H9 (cell line): ENCODE results near the gene FBXO24. TPM values are rescaled to one million over a fixed set of nuclear protein-coding genes. Genes with fewer than 3 reads are reported as not detected.

Source experiments
- DNase-seq: peaks from one replicate; pipeline ENCODE4 v3.0.0-alpha.2; 2017
- H2AFZ ChIP-seq: one replicate; pipeline ENCODE4 v1.6.1; 2013; ENCODE audit warnings: mild to moderate bottlenecking, low read length, control low read depth, moderate library complexity
- H2AK5ac ChIP-seq: 2 replicates; pipeline ENCODE4 v1.6.1; 2013; ENCODE audit warnings: low read length, control low read depth, mixed read lengths; ENCODE audit not compliant: insufficient read length
- H2BK120ac ChIP-seq: one replicate; pipeline ENCODE4 v1.6.1; 2013; ENCODE audit warnings: low read depth, mild to moderate bottlenecking, low read length, control low read depth, inconsistent platforms; ENCODE audit not compliant: poor library complexity, severe bottlenecking
- H2BK12ac ChIP-seq: 2 replicates; pipeline ENCODE4 v1.6.1; 2013; ENCODE audit warnings: low read length, control low read depth, mixed read lengths, low read depth; ENCODE audit not compliant: insufficient read length
- H2BK15ac ChIP-seq: 2 replicates; pipeline ENCODE4 v1.6.1; 2013; ENCODE audit warnings: low read depth, low read length, control low read depth
- H2BK20ac ChIP-seq: one replicate; pipeline ENCODE4 v1.6.1; 2013; ENCODE audit warnings: low read depth, mild to moderate bottlenecking, low read length, control low read depth, inconsistent platforms; ENCODE audit not compliant: poor library complexity, severe bottlenecking
- H2BK5ac ChIP-seq: 2 replicates; pipeline ENCODE4 v1.6.1; 2013; ENCODE audit warnings: low read length, control low read depth, mixed read lengths; ENCODE audit not compliant: insufficient read length
- H3K14ac ChIP-seq: 2 replicates; pipeline ENCODE4 v1.6.1; 2013; ENCODE audit warnings: low read length, control low read depth; ENCODE audit not compliant: insufficient read depth
- H3K18ac ChIP-seq: 2 replicates; pipeline ENCODE4 v1.6.1; 2013; ENCODE audit warnings: low read depth, mild to moderate bottlenecking, mixed read lengths, low read length, control low read depth; ENCODE audit not compliant: insufficient read length
- H3K23ac ChIP-seq: 2 replicates; pipeline ENCODE4 v1.6.1; 2013; ENCODE audit warnings: low read length, control low read depth, mixed read lengths, low read depth; ENCODE audit not compliant: insufficient read length
- H3K23me2 ChIP-seq: 2 replicates; pipeline ENCODE4 v1.6.1; 2013; ENCODE audit warnings: low read depth, mild to moderate bottlenecking, mixed read lengths, low read length, control low read depth; ENCODE audit not compliant: insufficient read length, poor library complexity, severe bottlenecking
- H3K27ac ChIP-seq: 2 replicates; pipeline ENCODE4 v1.5.1; 2013; ENCODE audit warnings: low read length, control low read depth, mixed read lengths, low read depth; ENCODE audit not compliant: insufficient read length
- H3K27me3 ChIP-seq: 2 replicates; pipeline ENCODE4 v1.6.1; 2013; ENCODE audit warnings: low read length, control low read depth, inconsistent platforms; ENCODE audit not compliant: insufficient read depth
- H3K4ac ChIP-seq: 2 replicates; pipeline ENCODE4 v1.6.1; 2013; ENCODE audit warnings: low read depth, mild to moderate bottlenecking, control low read depth, inconsistent platforms, low read length, moderate library complexity
- H3K4me1 ChIP-seq: 2 replicates; pipeline ENCODE4 v1.6.1; 2013; ENCODE audit warnings: low read length, control low read depth, inconsistent platforms; ENCODE audit not compliant: insufficient read depth
- H3K4me2 ChIP-seq: 2 replicates; pipeline ENCODE4 v1.6.1; 2013; ENCODE audit warnings: low read length, control low read depth, mixed read lengths; ENCODE audit not compliant: insufficient read length, insufficient read depth
- H3K56ac ChIP-seq: 2 replicates; pipeline ENCODE4 v1.6.1; 2013; ENCODE audit warnings: low read depth, mild to moderate bottlenecking, mixed read lengths, low read length, control low read depth; ENCODE audit not compliant: insufficient read length
- H3K79me1 ChIP-seq: 2 replicates; pipeline ENCODE4 v1.6.1; 2013; ENCODE audit warnings: low read depth, mild to moderate bottlenecking, moderate library complexity, low read length, control low read depth, inconsistent platforms; ENCODE audit not compliant: insufficient read depth, poor library complexity, severe bottlenecking
- H3K79me2 ChIP-seq: 2 replicates; pipeline ENCODE4 v1.6.1; 2013; ENCODE audit warnings: low read length, control low read depth, inconsistent platforms; ENCODE audit not compliant: insufficient read depth
- H3K9ac ChIP-seq: 2 replicates; pipeline ENCODE4 v1.6.1; 2013; ENCODE audit warnings: low read length, control low read depth, mixed read lengths; ENCODE audit not compliant: insufficient read length; ENCODE audit errors: extremely low read depth
- H3K9me3 ChIP-seq: one replicate; pipeline ENCODE4 v1.6.1; 2013; ENCODE audit warnings: low read depth, low read length, inconsistent platforms; ENCODE audit not compliant: control insufficient read depth
- H3T11ph ChIP-seq: one replicate; pipeline ENCODE4 v1.6.1; 2013; ENCODE audit warnings: mild to moderate bottlenecking, low read length, control low read depth, inconsistent platforms
- H4K20me1 ChIP-seq: one replicate; pipeline ENCODE4 v1.6.1; 2013; ENCODE audit not compliant: control insufficient read depth, insufficient read length, insufficient read depth
- H4K5ac ChIP-seq: 2 replicates; pipeline ENCODE4 v1.6.1; 2013; ENCODE audit warnings: low read depth, mild to moderate bottlenecking, mixed read lengths, low read length, control low read depth; ENCODE audit not compliant: insufficient read length
- H4K8ac ChIP-seq: replicated peaks from 2 replicates; pipeline ENCODE4 v1.6.1; 2013; ENCODE audit warnings: low read length, control low read depth, mixed read lengths, low read depth; ENCODE audit not compliant: insufficient read length
- H4K91ac ChIP-seq: 2 replicates; pipeline ENCODE4 v1.6.1; 2013; ENCODE audit warnings: low read depth, mild to moderate bottlenecking, moderate library complexity, mixed read lengths, low read length, control low read depth; ENCODE audit not compliant: insufficient read length
- H3K27ac Mint-ChIP-seq, 3 experiments: 2 replicates in 2 of 3; 3 replicates in 1 of 3; pipeline ENCODE4 v1.8.0; 2020 to 2021; ENCODE audit warnings: mixed read lengths in 3 of 3, mild to moderate bottlenecking in 1 of 3, moderate library complexity in 1 of 3
- H3K27me3 Mint-ChIP-seq: 2 replicates; pipeline ENCODE4 v1.8.0; 2021; ENCODE audit warnings: low read depth, mild to moderate bottlenecking, moderate library complexity, mixed read lengths
- H3K36me3 Mint-ChIP-seq, 3 experiments: 2 replicates in 2 of 3; 3 replicates in 1 of 3; pipeline ENCODE4 v1.8.0; 2020 to 2021; ENCODE audit warnings: low read depth in 3 of 3, mixed read lengths in 3 of 3; ENCODE audit not compliant: insufficient read depth in 1 of 3
- H3K4me1 Mint-ChIP-seq, 2 experiments: 2 replicates each; pipeline ENCODE4 v1.8.0; 2020; ENCODE audit warnings: mixed read lengths in 2 of 2
- H3K4me3 Mint-ChIP-seq, 2 experiments: 2 replicates in 1 of 2; 3 replicates in 1 of 2; pipeline ENCODE4 v1.8.0; 2020 to 2021; ENCODE audit warnings: mild to moderate bottlenecking in 2 of 2, mixed read lengths in 2 of 2, moderate library complexity in 1 of 2
- H3K9me3 Mint-ChIP-seq, 2 experiments: 2 replicates in 1 of 2; 3 replicates in 1 of 2; pipeline ENCODE4 v1.8.0; 2020; ENCODE audit warnings: mild to moderate bottlenecking in 2 of 2, mixed read lengths in 2 of 2, moderate library complexity in 1 of 2
- WGBS: extraction: QIAGEN DNeasy Blood & Tissue Kit; methylation state at CpG from one replicate; pipeline ENCODE4 v1.1.7; 2013; ENCODE audit warnings: missing lambda C conversion rate, low lambda C conversion rate, mixed read lengths; ENCODE audit not compliant: insufficient read length; ENCODE audit errors: extremely low coverage; 5-methylcytosine and 5-hydroxymethylcytosine counted together
- total RNA-seq: library from RNA; stranded (reverse); gene quantifications from 2 replicates; pipeline ENCODE4 v1.2.1, GENCODE V29; 2021
- TF ChIP-seq, protein P1 (sequence below): fragments of 200-600 bp; sonication (generic); conservative IDR thresholded peaks from 3 replicates; pipeline ENCODE4 v1.8.0; 2021; ENCODE audit warnings: antibody characterized with exemption, mild to moderate bottlenecking

FBXO24 gene
- total RNA-seq, 1 experiment from 2014 or later, result 0.85 TPM

DNA sequence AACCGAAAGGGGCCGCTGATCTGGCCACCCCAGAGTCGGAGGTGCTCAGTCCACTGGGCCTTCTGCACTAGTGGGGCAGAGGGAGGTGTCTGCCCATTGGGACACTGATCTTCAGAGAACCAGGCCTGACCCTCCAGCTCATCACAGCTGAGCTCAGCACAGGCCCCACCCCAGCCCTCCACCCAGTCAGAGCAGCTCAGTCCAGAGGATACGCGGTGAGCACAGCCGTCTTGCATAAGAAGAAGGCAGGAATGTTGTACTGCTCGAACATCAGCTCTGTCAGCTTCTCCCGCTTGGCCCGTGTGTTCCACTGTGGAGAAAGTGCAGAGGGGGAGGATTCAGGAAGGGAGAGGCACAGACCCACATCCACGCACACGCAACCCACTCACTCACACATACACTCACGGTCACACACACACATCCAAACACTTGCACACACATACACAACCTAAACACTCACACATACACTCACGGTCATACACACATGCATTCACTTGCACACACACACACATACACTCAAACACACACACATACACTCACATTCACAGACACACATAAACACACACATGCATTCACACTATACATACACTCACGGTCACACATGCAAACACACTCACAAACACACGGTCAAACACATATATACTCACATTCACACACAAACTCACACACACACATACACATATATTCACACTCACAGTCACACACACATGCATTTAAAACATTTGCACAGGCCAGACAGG is 63.9 kb downstream of the FBXO24 start:
- no peak overlapping the region for H4K91ac ChIP-seq
- no peaks in the 10 kb centered on the region for H3K36me3 Mint-ChIP-seq
- H2BK120ac ChIP-seq, result no peak overlapping the region
- no peak overlapping the region for H3T11ph ChIP-seq
- no peak for DNase-seq
- no peak overlapping the region for H3K18ac ChIP-seq
- H3K9ac ChIP-seq, result no peak overlapping the region
- H3K27ac ChIP-seq, result no peak overlapping the region
- H4K5ac ChIP-seq, result no peak overlapping the region
- no peak overlapping the region for H2AK5ac ChIP-seq
- no peak overlapping the region for H2BK5ac ChIP-seq
- no peak overlapping the region for H3K27ac Mint-ChIP-seq
- no peak overlapping the region for H3K14ac ChIP-seq
- no peak overlapping the region for H3K4ac ChIP-seq
- no peaks in the 10 kb centered on the region for H3K9me3 ChIP-seq
- H3K27me3 ChIP-seq, result peaks cover 5% of the 10 kb centered on the region
- WGBS, result 100% methylated on average over 3 of the region's 15 CpGs
- no peaks in the 10 kb centered on the region for H3K23me2 ChIP-seq
- no peaks in the 10 kb centered on the region for H4K20me1 ChIP-seq
- no peaks in the 10 kb centered on the region for H3K4me1 ChIP-seq
- H3K79me2 ChIP-seq, result no peaks in the 10 kb centered on the region
- H3K56ac ChIP-seq, result peak overlapping the region; percentile 13
- no peak overlapping the region for H3K4me2 ChIP-seq
- no peaks in the 10 kb centered on the region for H3K79me1 ChIP-seq
- H2AFZ ChIP-seq, result no peak overlapping the region
- no peak overlapping the region for H3K23ac ChIP-seq
- H3K4me3 Mint-ChIP-seq, result no peak overlapping the region
- H3K9me3 Mint-ChIP-seq, result no peaks in the 10 kb centered on the region
- no peak overlapping the region for H4K8ac ChIP-seq
- peaks cover 47% of the 10 kb centered on the region for H3K27me3 Mint-ChIP-seq
- TF ChIP-seq, protein P1, sequence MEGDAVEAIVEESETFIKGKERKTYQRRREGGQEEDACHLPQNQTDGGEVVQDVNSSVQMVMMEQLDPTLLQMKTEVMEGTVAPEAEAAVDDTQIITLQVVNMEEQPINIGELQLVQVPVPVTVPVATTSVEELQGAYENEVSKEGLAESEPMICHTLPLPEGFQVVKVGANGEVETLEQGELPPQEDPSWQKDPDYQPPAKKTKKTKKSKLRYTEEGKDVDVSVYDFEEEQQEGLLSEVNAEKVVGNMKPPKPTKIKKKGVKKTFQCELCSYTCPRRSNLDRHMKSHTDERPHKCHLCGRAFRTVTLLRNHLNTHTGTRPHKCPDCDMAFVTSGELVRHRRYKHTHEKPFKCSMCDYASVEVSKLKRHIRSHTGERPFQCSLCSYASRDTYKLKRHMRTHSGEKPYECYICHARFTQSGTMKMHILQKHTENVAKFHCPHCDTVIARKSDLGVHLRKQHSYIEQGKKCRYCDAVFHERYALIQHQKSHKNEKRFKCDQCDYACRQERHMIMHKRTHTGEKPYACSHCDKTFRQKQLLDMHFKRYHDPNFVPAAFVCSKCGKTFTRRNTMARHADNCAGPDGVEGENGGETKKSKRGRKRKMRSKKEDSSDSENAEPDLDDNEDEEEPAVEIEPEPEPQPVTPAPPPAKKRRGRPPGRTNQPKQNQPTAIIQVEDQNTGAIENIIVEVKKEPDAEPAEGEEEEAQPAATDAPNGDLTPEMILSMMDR, result no peak
- H3K4me1 Mint-ChIP-seq, result peaks cover 10 to 13% of the 10 kb centered on the region in 2 experiments
- H2BK20ac ChIP-seq, result no peak overlapping the region
- no peak overlapping the region for H2BK15ac ChIP-seq
- H2BK12ac ChIP-seq, result no peak overlapping the region

Other genes starting within 250 kb of the FBXO24 start
- 43.5 and 50.1 TPM in 2 replicates for gene PILRB, start 228.2 kb upstream of the FBXO24 start, total RNA-seq
- gene PILRA, start 212.8 kb upstream of the FBXO24 start, total RNA-seq, result 3.2 and 3.3 TPM in 2 replicates
- 1.1 and 1.3 TPM in 2 replicates for gene ZCWPW1, start 157.6 kb upstream of the FBXO24 start, total RNA-seq
- gene MEPCE, start 156.5 kb upstream of the FBXO24 start, total RNA-seq, result 68.0 and 69.0 TPM in 2 replicates
- gene PPP1R35, start 149.8 kb upstream of the FBXO24 start, total RNA-seq, result 37.4 and 40.2 TPM in 2 replicates
- gene SPACDR, start 122.1 kb upstream of the FBXO24 start, total RNA-seq, result 0.39 TPM in 1 of 2 replicates, not detected in the other
- gene TSC22D4, start 107.1 kb upstream of the FBXO24 start, total RNA-seq, result 17.2 and 17.5 TPM in 2 replicates
- gene NYAP1, start 102.4 kb upstream of the FBXO24 start, total RNA-seq, result 3.2 and 4.0 TPM in 2 replicates
- gene AGFG2, start 47.1 kb upstream of the FBXO24 start, total RNA-seq, result 11.2 and 12.7 TPM in 2 replicates
- 4.2 and 5.1 TPM in 2 replicates for gene SAP25, start 12.4 kb upstream of the FBXO24 start, total RNA-seq
- 36.8 and 39.1 TPM in 2 replicates for gene LRCH4, start 199 bp upstream of the FBXO24 start, total RNA-seq
- gene PCOLCE, start 16.0 kb downstream of the FBXO24 start, total RNA-seq, result 25.8 and 26.1 TPM in 2 replicates
- gene MOSPD3, start 26.2 kb downstream of the FBXO24 start, total RNA-seq, result 16.7 and 17.5 TPM in 2 replicates
- gene TFR2, start 55.2 kb downstream of the FBXO24 start, total RNA-seq, result 1.9 and 2.3 TPM in 2 replicates
- gene ACTL6B, start 70.1 kb downstream of the FBXO24 start, total RNA-seq, result 0.33 and 0.50 TPM in 2 replicates
- gene GNB2, start 87.4 kb downstream of the FBXO24 start, total RNA-seq, result 171 and 174 TPM in 2 replicates
- gene GIGYF1, start 107.9 kb downstream of the FBXO24 start, total RNA-seq, result 101 and 104 TPM in 2 replicates
- gene POP7, start 119.8 kb downstream of the FBXO24 start, total RNA-seq, result 96.7 and 96.9 TPM in 2 replicates
- 0.33 and 0.44 TPM in 2 replicates for gene EPO, start 134.1 kb downstream of the FBXO24 start, total RNA-seq
- gene ZAN, start 147.3 kb downstream of the FBXO24 start, total RNA-seq, result not detected in 2 replicates
- gene EPHB4, start 241.2 kb downstream of the FBXO24 start, total RNA-seq, result 132 and 135 TPM in 2 replicates